Lung (tissue), 12 donors: ENCODE data around the gene PCDHA6. TPM values are rescaled to one million over a fixed set of nuclear protein-coding genes. Genes with fewer than 3 reads are reported as not detected.
"Not testable (repeated sequence)": the region's sequence is repeated elsewhere in the genome, so short reads cannot be mapped to it uniquely, and the experiment has no call there.

Experiments used
- ATAC-seq: fragments of 200-7000 bp; cut with Tn5 transposase; one replicate; pipeline ENCODE4 v1.9.1; 2020; ENCODE audit warnings: moderate number of reproducible peaks; ENCODE audit not compliant: insufficient read depth, low FRiP score
- DNase-seq, 3 donors: peaks; one replicate each; pipeline ENCODE4 v3.0.0-alpha.2; 2013 to 2017
- H3K27ac ChIP-seq, 2 donors: one replicate each; pipeline ENCODE4 v1.5.1; 2013; ENCODE audit warnings: mild to moderate bottlenecking in 2 of 2, moderate library complexity in 2 of 2, control low read depth in 1 of 2, inconsistent platforms in 1 of 2, low read depth in 1 of 2, low read length in 1 of 2
- H3K27me3 ChIP-seq, 3 donors: one replicate each; pipeline ENCODE4 v1.5.1; 2013; ENCODE audit warnings: low read length in 2 of 3; ENCODE audit not compliant: control insufficient read depth in 3 of 3, insufficient read depth in 3 of 3
- H3K36me3 ChIP-seq, 4 donors: one replicate each; pipeline ENCODE4 v1.5.1; 2013; ENCODE audit warnings: low read length in 4 of 4, mild to moderate bottlenecking in 1 of 4, moderate library complexity in 1 of 4; ENCODE audit not compliant: control insufficient read depth in 4 of 4, insufficient read depth in 4 of 4
- H3K4me1 ChIP-seq, 5 donors: one replicate each; pipeline ENCODE4 v1.5.1; 2013; ENCODE audit warnings: low read length in 5 of 5, mild to moderate bottlenecking in 2 of 5, moderate library complexity in 1 of 5; ENCODE audit not compliant: control insufficient read depth in 5 of 5, insufficient read depth in 5 of 5
- H3K4me3 ChIP-seq: one replicate; pipeline ENCODE4 v1.5.1; 2013; ENCODE audit warnings: mild to moderate bottlenecking, control low read depth, moderate library complexity
- H3K9ac ChIP-seq, 2 donors: one replicate each; pipeline ENCODE4 v1.5.1; 2013; ENCODE audit warnings: low read length in 2 of 2, control low read depth in 1 of 2; ENCODE audit not compliant: insufficient read depth in 1 of 2
- H3K9me3 ChIP-seq, 4 donors: one replicate each; pipeline ENCODE4 v1.5.1; 2013; ENCODE audit warnings: low read length in 3 of 4, mild to moderate bottlenecking in 1 of 4, moderate library complexity in 1 of 4; ENCODE audit not compliant: control insufficient read depth in 4 of 4, insufficient read depth in 3 of 4
- WGBS, 2 donors: extraction: QIAGEN DNeasy Blood & Tissue Kit; methylation state at CpG; one replicate each; pipeline ENCODE4 v1.1.7; 2013; 5-methylcytosine and 5-hydroxymethylcytosine counted together
- polyA plus RNA-seq, 2 donors: library from polyadenylated mRNA; stranded (reverse); fragments of 200-250 nt; gene quantifications; one replicate each; pipeline ENCODE4 v1.2.1, GENCODE V29; 2013
- total RNA-seq, 2 donors: library from RNA; depleted of rRNA in 1 of 2; stranded (reverse); fragments of >200 nt in 1 of 2; gene quantifications; one replicate each; pipeline ENCODE4 v1.2.1, GENCODE V29; 2014 to 2021
- TF ChIP-seq, protein P1 (sequence below): IDR thresholded peaks from 2 replicates; pipeline ENCODE4 v1.5.1; 2012; ENCODE audit warnings: mild to moderate bottlenecking; ENCODE audit errors: control extremely low read depth, extremely low read depth
- donor health status: control.
- donor health status: control.
- donor health status: Bipolar disorder and iron deficiency.
- donor health status: healthy.
- donor health status: DM: yes; HTN: yes; CAD: no.

Gene PCDHA6
- total and polyA plus RNA-seq, 4 donors: 0.11 to 0.92 (median 0.35) TPM

GRCh38 chr5:140787849-140788504 lies 39.8 kb upstream of the PCDHA6 start:
- not testable (repeated sequence) for DNase-seq, ATAC-seq, H3K27ac ChIP-seq, H3K9ac ChIP-seq, H3K4me1 ChIP-seq, H3K36me3 ChIP-seq, H3K27me3 ChIP-seq
- Histone ChIP-seq H3K4me3 (peak overlapping the region; percentile 4), H3K9me3 (peaks cover 0 to 34% (median 14%) of the 10 kb centered on the region in 4 donors)
- WGBS, 2 donors: 37 to 41% methylated on average over 69 to 70 of the region's 70 CpGs

GRCh38 chr5:140791089-140791488 lies 36.7 kb upstream of the PCDHA6 start:
- no peak overlapping the region for H3K9ac ChIP-seq
- no peaks in the 10 kb centered on the region for H3K36me3 ChIP-seq
- 32 to 34% methylated on average over 2 of the region's 2 CpGs for WGBS, 2 donors
- peaks cover 0 to 9% (median 0%) of the 10 kb centered on the region in 3 donors for H3K27me3 ChIP-seq
- DNase-seq (no peak), ATAC-seq (no peak)
- no peak overlapping the region for H3K4me3 ChIP-seq
- no peaks in the 10 kb centered on the region for H3K4me1 ChIP-seq
- H3K27ac ChIP-seq: no peak overlapping the region
- H3K9me3 ChIP-seq: peaks cover 0 to 34% (median 22%) of the 10 kb centered on the region in 4 donors
- TF ChIP-seq, protein P1, sequence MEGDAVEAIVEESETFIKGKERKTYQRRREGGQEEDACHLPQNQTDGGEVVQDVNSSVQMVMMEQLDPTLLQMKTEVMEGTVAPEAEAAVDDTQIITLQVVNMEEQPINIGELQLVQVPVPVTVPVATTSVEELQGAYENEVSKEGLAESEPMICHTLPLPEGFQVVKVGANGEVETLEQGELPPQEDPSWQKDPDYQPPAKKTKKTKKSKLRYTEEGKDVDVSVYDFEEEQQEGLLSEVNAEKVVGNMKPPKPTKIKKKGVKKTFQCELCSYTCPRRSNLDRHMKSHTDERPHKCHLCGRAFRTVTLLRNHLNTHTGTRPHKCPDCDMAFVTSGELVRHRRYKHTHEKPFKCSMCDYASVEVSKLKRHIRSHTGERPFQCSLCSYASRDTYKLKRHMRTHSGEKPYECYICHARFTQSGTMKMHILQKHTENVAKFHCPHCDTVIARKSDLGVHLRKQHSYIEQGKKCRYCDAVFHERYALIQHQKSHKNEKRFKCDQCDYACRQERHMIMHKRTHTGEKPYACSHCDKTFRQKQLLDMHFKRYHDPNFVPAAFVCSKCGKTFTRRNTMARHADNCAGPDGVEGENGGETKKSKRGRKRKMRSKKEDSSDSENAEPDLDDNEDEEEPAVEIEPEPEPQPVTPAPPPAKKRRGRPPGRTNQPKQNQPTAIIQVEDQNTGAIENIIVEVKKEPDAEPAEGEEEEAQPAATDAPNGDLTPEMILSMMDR: no peak

GRCh38 chr5:140794595-140795258 lies 33.0 kb upstream of the PCDHA6 start, which contains the start of gene PCDHA2:
Gene PCDHA2 (plus strand): TSS chr5:140794852.
- H3K27me3 ChIP-seq: peaks cover 0 to 3% (median 0%) of the 10 kb centered on the region in 3 donors
- peaks cover 0 to 24% (median 14%) of the 10 kb centered on the region in 4 donors for H3K9me3 ChIP-seq
- TF ChIP-seq, protein P1: no peak
- DNase-seq: peak in 1 of 3 donors; percentile 11
- no peak within 1 kb of the TSS for H3K9ac ChIP-seq
- no peak within 1 kb of the TSS for H3K4me3 ChIP-seq
- no peak for ATAC-seq
- no peaks in the 10 kb centered on the region for H3K36me3 ChIP-seq
- H3K4me1 ChIP-seq: no peaks in the 10 kb centered on the region
- H3K27ac ChIP-seq: no peak within 1 kb of the TSS
- 20% methylated on average over 27 of the region's 27 CpGs for WGBS, 2 donors

DNA sequence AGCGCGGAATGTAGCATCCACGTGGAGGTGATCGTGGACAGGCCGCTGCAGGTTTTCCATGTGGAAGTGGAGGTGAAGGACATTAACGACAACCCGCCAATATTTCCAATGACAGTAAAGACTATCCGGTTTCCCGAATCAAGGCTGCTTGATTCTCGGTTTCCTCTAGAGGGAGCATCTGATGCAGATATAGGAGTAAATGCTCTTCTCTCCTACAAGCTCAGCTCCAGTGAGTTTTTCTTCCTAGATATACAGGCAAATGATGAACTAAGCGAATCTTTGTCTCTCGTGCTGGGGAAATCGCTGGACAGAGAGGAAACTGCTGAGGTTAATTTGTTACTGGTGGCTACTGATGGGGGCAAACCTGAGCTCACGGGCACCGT lies 32.5 kb upstream of the PCDHA6 start:
- Histone ChIP-seq H3K4me3 (no peak overlapping the region), H3K27ac (no peak overlapping the region), H3K27me3 (peaks cover 0 to 3% (median 0%) of the 10 kb centered on the region in 3 donors), H3K9me3 (peaks cover 0 to 20% (median 14%) of the 10 kb centered on the region in 4 donors), H3K9ac (no peak overlapping the region), H3K4me1 (no peaks in the 10 kb centered on the region), H3K36me3 (no peaks in the 10 kb centered on the region)
- DNase-seq: peak in 1 of 3 donors; percentile 6
- no peak for ATAC-seq
- 20 to 25% methylated on average over 15 of the region's 15 CpGs for WGBS, 2 donors
- TF ChIP-seq, protein P1: no peak

DNA sequence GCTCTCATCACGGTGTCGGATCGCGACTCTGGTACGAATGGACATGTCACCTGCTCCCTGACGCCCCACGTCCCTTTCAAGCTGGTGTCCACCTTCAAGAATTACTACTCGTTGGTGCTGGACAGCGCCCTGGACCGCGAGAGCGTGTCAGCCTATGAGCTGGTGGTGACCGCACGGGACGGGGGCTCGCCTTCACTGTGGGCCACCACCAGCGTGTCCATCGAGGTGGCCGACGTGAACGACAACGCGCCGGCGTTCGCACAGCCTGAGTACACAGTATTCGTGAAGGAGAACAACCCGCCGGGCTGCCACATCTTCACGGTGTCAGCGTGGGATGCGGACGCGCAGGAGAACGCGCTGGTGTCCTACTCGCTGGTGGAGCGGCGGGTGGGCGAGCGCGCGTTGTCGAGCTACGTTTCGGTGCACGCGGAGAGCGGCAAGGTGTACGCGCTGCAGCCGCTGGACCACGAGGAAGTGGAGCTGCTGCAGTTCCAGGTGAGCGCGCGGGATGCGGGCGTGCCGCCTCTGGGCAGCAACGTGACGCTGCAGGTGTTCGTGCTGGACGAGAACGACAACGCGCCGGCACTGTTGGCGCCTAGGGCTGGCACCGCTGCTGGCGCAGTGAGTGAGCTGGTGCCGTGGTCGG lies 31.6 kb upstream of the PCDHA6 start:
- ATAC-seq, DNase-seq, H3K27ac ChIP-seq: not testable (repeated sequence)

More for the DNA sequence above, 31.6 kb upstream of the PCDHA6 start:
- H3K27me3 ChIP-seq, H3K4me3 ChIP-seq, H3K36me3 ChIP-seq, H3K9ac ChIP-seq, H3K4me1 ChIP-seq: not testable (repeated sequence)
- 53 to 61% methylated on average over 68 to 72 of the region's 72 CpGs for WGBS, 2 donors
- H3K9me3 ChIP-seq: peaks cover 0 to 21% (median 13%) of the 10 kb centered on the region in 4 donors
